ENCODE measurements around the gene AP1G1. TPM values are rescaled to one million over a fixed set of nuclear protein-coding genes. Genes with fewer than 3 reads are reported as not detected.

AP1G1 gene
- total RNA-seq, 2 experiments from 2014 or later = 57.9 to 89.7 TPM

- Histone ChIP-seq H4K20me1 (ENCODE audit: insufficient read depth, low read length) (no peaks in the 10 kb centered on the region), H3K27ac (ENCODE audit: low read depth, low read length, poor library complexity, severe bottlenecking) (peak within 1 kb of the TSS; percentile 18), H3K79me2 (ENCODE audit: insufficient read depth, low read depth, low read length) (peaks cover 18% of the 10 kb centered on the region; the same call in 1 of the 2 replicates), H3K4me1 (ENCODE audit: insufficient read depth, low read length, poor library complexity, severe bottlenecking) (peaks cover 32% of the 10 kb centered on the region), H3K9me2 (ENCODE audit: insufficient read depth, low read length) (no peaks in the 10 kb centered on the region), H3K4me2 (ENCODE audit: low read length) (peak within 1 kb of the TSS; percentile 83), H3K36me3 (ENCODE audit: insufficient read depth, low read length) (peaks cover 28% of the 10 kb centered on the region), H3K4me3 (ENCODE audit: low read depth, low read length, poor library complexity, severe bottlenecking) (peak within 1 kb of the TSS; percentile 89), H2AFZ (ENCODE audit: low read length) (peak within 1 kb of the TSS; percentile 85), H3K9me3 (ENCODE audit: low read length) (no peaks in the 10 kb centered on the region)
- intact Hi-C loops (cut with micrococcal nuclease; ENCODE audit: unreplicated experiment) = loop anchor here (2.0 to 5.0 kb wide), 3 partner anchors 37 to 246 kb away; partner anchors contain the start of genes DHX38 and TXNL4B
- POLR2A ChIA-PET = interaction anchor here (0.7 to 0.8 kb wide), 2 partner anchors 39 to 118 kb away, joined by 3 read pairs; no protein-coding TSS in a partner anchor
- CTCF ChIA-PET (ENCODE audit: unreplicated experiment) = no interaction called here
- TF ChIP-seq, protein P1, sequence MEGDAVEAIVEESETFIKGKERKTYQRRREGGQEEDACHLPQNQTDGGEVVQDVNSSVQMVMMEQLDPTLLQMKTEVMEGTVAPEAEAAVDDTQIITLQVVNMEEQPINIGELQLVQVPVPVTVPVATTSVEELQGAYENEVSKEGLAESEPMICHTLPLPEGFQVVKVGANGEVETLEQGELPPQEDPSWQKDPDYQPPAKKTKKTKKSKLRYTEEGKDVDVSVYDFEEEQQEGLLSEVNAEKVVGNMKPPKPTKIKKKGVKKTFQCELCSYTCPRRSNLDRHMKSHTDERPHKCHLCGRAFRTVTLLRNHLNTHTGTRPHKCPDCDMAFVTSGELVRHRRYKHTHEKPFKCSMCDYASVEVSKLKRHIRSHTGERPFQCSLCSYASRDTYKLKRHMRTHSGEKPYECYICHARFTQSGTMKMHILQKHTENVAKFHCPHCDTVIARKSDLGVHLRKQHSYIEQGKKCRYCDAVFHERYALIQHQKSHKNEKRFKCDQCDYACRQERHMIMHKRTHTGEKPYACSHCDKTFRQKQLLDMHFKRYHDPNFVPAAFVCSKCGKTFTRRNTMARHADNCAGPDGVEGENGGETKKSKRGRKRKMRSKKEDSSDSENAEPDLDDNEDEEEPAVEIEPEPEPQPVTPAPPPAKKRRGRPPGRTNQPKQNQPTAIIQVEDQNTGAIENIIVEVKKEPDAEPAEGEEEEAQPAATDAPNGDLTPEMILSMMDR (conservative IDR thresholded peaks at IDR 0.05; ENCODE audit: low read length) = no peak
- TF ChIP-seq EZH2phosphoT487 (IDR thresholded peaks at IDR 0.05; ENCODE audit: borderline replicate concordance, low read depth, low read length) = no peak
- BruUV-seq (replicated peaks) = TSS peak; percentile 72
- DNase-seq (ENCODE audit: low spot score) = peak; percentile 94
Measured at GRCh38 chr16:71845639-71846430, 37.2 kb upstream of the AP1G1 start, which contains the start of gene ATXN1L. ATXN1L (plus strand) TSS chr16:71845976; CDS start chr16:71849741, 3,765 bp downstream.

DNA sequence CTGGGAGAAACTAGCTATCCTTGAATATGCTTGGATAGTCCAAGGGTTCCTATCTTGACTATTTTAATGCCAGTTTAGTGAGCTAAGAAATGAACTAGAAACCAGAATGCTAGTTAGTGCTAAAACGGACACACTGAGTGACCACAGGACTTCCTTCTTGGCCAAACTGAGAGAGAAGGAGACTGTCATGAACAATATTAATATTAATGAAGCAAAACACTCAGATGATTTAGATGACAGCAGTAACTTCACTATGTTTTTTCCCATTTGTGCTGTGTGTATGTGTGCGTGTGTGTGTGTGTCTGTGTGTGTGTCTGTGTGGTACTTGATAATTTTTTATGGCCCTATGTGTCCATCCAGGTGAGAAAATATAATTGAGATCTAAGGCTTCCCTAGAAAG is 34.9 kb upstream of the AP1G1 start:
- ChIA-PET CTCF (ENCODE audit: unreplicated experiment) (no interaction called here), POLR2A (interaction anchor here (0.6 to 1.5 kb wide), 5 partner anchors 10 to 36 kb away, joined by 3 to 12 read pairs (median 4); partner anchors contain the start of gene AP1G1)
- Histone ChIP-seq H3K27ac (ENCODE audit: low read depth, low read length, poor library complexity, severe bottlenecking) (no peak overlapping the region), H3K36me3 (ENCODE audit: insufficient read depth, low read length) (peaks cover 9% of the 10 kb centered on the region), H2AFZ (ENCODE audit: low read length) (no peak overlapping the region), H4K20me1 (ENCODE audit: insufficient read depth, low read length) (no peaks in the 10 kb centered on the region), H3K4me2 (ENCODE audit: low read length) (no peak overlapping the region), H3K4me3 (ENCODE audit: low read depth, low read length, poor library complexity, severe bottlenecking) (no peak overlapping the region), H3K79me2 (ENCODE audit: insufficient read depth, low read depth, low read length) (peaks cover 18% of the 10 kb centered on the region; the same call in 1 of the 2 replicates), H3K4me1 (ENCODE audit: insufficient read depth, low read length, poor library complexity, severe bottlenecking) (peaks cover 32% of the 10 kb centered on the region), H3K9me3 (ENCODE audit: low read length) (no peaks in the 10 kb centered on the region), H3K9me2 (ENCODE audit: insufficient read depth, low read length) (no peaks in the 10 kb centered on the region)
- TF ChIP-seq, protein P1 (conservative IDR thresholded peaks at IDR 0.05; ENCODE audit: low read length) = no peak
- no peak for TF ChIP-seq EZH2phosphoT487 (IDR thresholded peaks at IDR 0.05; ENCODE audit: borderline replicate concordance, low read depth, low read length)
- no peak for DNase-seq (ENCODE audit: low spot score)
- no TSS peak for BruUV-seq (replicated peaks)
- intact Hi-C loops (cut with micrococcal nuclease; ENCODE audit: unreplicated experiment) = no loop called here

- H3K36me3 ChIP-seq (ENCODE audit: insufficient read depth, low read length) = no peaks in the 10 kb centered on the region
- H3K9me2 ChIP-seq (ENCODE audit: insufficient read depth, low read length) = no peaks in the 10 kb centered on the region
- TF ChIP-seq EZH2phosphoT487 (IDR thresholded peaks at IDR 0.05; ENCODE audit: borderline replicate concordance, low read depth, low read length) = no peak
- TF ChIP-seq, protein P1 (conservative IDR thresholded peaks at IDR 0.05; ENCODE audit: low read length) = no peak
- H3K4me2 ChIP-seq (ENCODE audit: low read length) = no peak overlapping the region
- H2AFZ ChIP-seq (ENCODE audit: low read length) = no peak overlapping the region
- DNase-seq (ENCODE audit: low spot score) = no peak
- ChIA-PET CTCF (ENCODE audit: unreplicated experiment) (no interaction called here), POLR2A (interaction anchor here (1.0 to 1.4 kb wide), 4 partner anchors 12 to 45 kb away, joined by 3 to 5 read pairs (median 4); no protein-coding TSS in a partner anchor)
- no peak overlapping the region for H3K27ac ChIP-seq (ENCODE audit: low read depth, low read length, poor library complexity, severe bottlenecking)
- no peak overlapping the region for H3K4me3 ChIP-seq (ENCODE audit: low read depth, low read length, poor library complexity, severe bottlenecking)
- no peaks in the 10 kb centered on the region for H3K79me2 ChIP-seq (ENCODE audit: insufficient read depth, low read depth, low read length)
- peaks cover 19% of the 10 kb centered on the region for H3K4me1 ChIP-seq (ENCODE audit: insufficient read depth, low read length, poor library complexity, severe bottlenecking)
- H3K9me3 ChIP-seq (ENCODE audit: low read length) = no peaks in the 10 kb centered on the region
- intact Hi-C loops (cut with micrococcal nuclease; ENCODE audit: unreplicated experiment) = no loop called here
- H4K20me1 ChIP-seq (ENCODE audit: insufficient read depth, low read length) = no peaks in the 10 kb centered on the region
- no TSS peak for BruUV-seq (replicated peaks)
Measured at GRCh38 chr16:71840052-71840451, 31.4 kb upstream of the AP1G1 start.

Data from OCI-LY7 (cell line).